ENCODE data around the gene TAF11L3.
"Not testable (repeated sequence)": the region's sequence is repeated elsewhere in the genome, so short reads cannot be mapped to it uniquely, and the experiment has no call there.

DNA sequence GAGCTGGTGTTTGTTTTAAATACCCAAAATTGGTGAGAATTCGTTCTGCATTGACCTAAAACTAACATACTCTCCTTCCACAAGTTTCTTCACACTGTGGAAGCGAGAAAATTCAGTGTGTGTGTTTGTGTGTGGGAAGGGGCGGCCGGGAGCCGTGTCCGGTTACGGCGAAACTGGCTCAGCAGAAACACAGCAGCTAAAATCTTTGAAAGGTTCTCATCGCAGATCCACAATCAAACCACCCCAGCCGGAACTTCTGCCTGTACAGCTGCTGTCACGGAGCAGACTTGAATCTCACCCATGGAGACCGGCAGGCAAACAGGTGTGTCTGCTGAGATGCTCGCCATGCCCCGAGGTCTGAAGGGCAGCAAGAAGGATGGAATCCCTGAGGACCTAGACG is 10.2 kb downstream of the TAF11L3 start, which contains the start of gene TAF11L6:
- TF ChIP-seq, protein P1, sequence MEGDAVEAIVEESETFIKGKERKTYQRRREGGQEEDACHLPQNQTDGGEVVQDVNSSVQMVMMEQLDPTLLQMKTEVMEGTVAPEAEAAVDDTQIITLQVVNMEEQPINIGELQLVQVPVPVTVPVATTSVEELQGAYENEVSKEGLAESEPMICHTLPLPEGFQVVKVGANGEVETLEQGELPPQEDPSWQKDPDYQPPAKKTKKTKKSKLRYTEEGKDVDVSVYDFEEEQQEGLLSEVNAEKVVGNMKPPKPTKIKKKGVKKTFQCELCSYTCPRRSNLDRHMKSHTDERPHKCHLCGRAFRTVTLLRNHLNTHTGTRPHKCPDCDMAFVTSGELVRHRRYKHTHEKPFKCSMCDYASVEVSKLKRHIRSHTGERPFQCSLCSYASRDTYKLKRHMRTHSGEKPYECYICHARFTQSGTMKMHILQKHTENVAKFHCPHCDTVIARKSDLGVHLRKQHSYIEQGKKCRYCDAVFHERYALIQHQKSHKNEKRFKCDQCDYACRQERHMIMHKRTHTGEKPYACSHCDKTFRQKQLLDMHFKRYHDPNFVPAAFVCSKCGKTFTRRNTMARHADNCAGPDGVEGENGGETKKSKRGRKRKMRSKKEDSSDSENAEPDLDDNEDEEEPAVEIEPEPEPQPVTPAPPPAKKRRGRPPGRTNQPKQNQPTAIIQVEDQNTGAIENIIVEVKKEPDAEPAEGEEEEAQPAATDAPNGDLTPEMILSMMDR (IDR thresholded peaks at IDR 0.05; ENCODE audit: low read depth, low read length, poor library complexity, severe bottlenecking): not testable (repeated sequence)
- TF ChIP-seq EZH2phosphoT487 (IDR thresholded peaks at IDR 0.05; ENCODE audit: borderline replicate concordance, low read length): not testable (repeated sequence)
